ENCODE measurements around the gene TM4SF18. TPM values are rescaled to one million over a fixed set of nuclear protein-coding genes. Genes with fewer than 3 reads are reported as not detected.

TM4SF18 gene
- total RNA-seq, 1 experiment from 2014 or later: 0.34 TPM

DNA sequence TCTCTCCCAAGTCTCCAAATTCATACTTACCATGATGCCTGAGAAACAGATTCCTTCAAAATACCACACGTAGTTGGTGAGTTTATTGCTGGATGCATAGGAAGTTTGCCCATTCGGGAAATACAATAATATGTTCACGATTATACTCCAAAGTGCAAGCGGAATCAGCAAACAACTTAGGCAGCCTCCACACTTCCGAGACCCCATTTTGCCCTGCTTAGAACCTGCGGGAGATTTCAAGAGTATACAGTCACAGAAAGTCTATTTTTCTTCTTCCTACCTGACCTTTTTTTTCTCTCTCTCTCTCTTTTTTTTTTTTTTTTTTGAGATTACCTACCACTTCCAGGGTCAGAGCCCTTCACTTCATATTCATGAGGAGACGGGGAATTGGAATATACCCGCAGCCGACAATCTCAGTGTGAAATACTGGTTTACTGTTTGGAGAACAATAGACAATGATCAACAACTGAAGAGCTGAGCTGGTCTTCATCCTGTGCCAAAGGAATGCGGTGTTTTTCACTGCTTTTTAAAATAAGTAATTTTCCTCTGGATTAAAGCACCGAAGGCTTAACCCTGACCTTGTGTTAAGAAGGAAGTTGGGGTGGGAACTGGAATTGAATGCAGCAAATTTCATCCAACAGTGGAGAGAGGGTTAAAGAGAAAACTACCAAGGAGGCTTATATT, at the start of gene TM4SF18 (continued):
- no peak for TF ChIP-seq TCF7L2 (IDR thresholded peaks at IDR 0.05; ENCODE audit: borderline replicate concordance, extremely low read depth, insufficient read depth, insufficient read length)

DNA sequence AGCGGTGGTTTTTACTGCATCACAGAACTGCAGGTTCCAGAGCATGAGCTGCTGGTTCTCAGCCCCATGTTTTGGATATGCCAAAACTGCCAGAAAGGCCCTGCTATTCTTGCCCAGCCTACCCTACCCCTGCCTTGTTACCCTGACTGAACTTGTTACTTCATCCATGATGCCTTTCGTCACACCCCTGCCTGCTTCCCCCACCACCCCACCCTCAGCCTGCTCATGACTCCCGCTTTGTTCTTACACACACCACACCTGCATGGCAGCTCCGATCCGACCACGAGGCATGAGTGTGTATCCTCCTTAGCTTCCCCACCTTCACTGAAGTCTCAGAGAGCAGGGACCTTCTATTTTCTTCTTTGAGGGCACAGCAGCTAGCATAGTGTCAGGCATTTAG, 49.1 kb upstream of the TM4SF18 start:
- H3K9ac ChIP-seq (ENCODE audit: low read length): no peak overlapping the region
- CTCF ChIA-PET: no interaction called here
- RAD21 ChIA-PET (ENCODE audit: low non-redundant PET in 1 of 2, low total read pairs in 2 of 2, uncharacterized antibody in 2 of 2, unreplicated experiment in 2 of 2): no interaction called here
- no peaks in the 10 kb centered on the region for H3K9me3 ChIP-seq (ENCODE audit: control insufficient read depth in 1 of 2, insufficient read depth in 1 of 2, low read depth in 1 of 2, low read length in 2 of 2)
- no peaks in the 10 kb centered on the region for H3K79me2 ChIP-seq (ENCODE audit: insufficient read depth, low read length)
- no peak overlapping the region for H3K4me2 ChIP-seq (ENCODE audit: low read length)
- no peaks in the 10 kb centered on the region for H4K20me1 ChIP-seq (ENCODE audit: insufficient read depth)
- peaks cover 19 to 32% of the 10 kb centered on the region in 2 experiments for H3K4me1 ChIP-seq (ENCODE audit: control insufficient read depth in 1 of 2, insufficient read depth in 2 of 2, low read length in 2 of 2)
- H3K27ac ChIP-seq (ENCODE audit: low read depth, low read length): no peak overlapping the region
- H3K9me2 ChIP-seq (ENCODE audit: insufficient read depth): no peaks in the 10 kb centered on the region
- DNase-seq (ENCODE audit: low read depth, low spot score) (no peak), ATAC-seq (no peak)
- H2AFZ ChIP-seq (ENCODE audit: low read depth, low read length, poor library complexity, severe bottlenecking): no peak overlapping the region
- H3K36me3 ChIP-seq (ENCODE audit: control insufficient read depth in 1 of 2, insufficient read depth in 2 of 2, low read length in 2 of 2): no peaks in the 10 kb centered on the region
- BruUV-seq (replicated peaks): no TSS peak
- POLR2A ChIA-PET: no interaction called here
- intact Hi-C loops (cut with micrococcal nuclease): no loop called here
- no peak overlapping the region for H3K4me3 ChIP-seq (replicated peaks in 1 of 2; ENCODE audit: low read depth in 1 of 2, low read length in 2 of 2)
- H3K27me3 ChIP-seq (ENCODE audit: insufficient read depth, low read length): peaks cover 3% of the 10 kb centered on the region; the same call in 1 of the 2 replicates
- TF ChIP-seq SIN3A (IDR thresholded peaks at IDR 0.05; ENCODE audit: low read depth) (no peak), SRF (IDR thresholded peaks at IDR 0.05; ENCODE audit: low read depth) (no peak), ELF1 (IDR thresholded peaks at IDR 0.05; ENCODE audit: borderline replicate concordance, low read depth) (no peak)

DNA sequence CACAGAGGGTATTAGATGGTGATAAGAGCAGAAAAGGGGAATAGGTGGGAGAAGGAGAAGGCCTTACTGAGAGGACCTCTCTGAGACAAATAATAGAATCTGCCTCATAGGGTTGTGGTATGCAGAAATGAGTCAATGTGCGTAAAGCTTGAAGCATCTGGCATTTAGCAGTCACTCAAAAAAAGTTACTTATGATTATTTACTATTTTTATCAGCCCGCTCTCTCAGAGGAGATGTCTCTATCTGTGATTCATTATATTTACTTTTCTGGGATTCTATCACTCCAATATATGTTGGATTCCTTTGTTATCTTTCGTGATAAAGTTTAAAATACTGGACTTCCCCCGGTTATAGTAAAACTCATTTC, 48.6 kb upstream of the TM4SF18 start:
- CTCF ChIA-PET: no interaction called here
- DNase-seq (ENCODE audit: low read depth, low spot score): no peak
- Histone ChIP-seq H3K4me2 (ENCODE audit: low read length) (no peak overlapping the region), H3K36me3 (ENCODE audit: control insufficient read depth in 1 of 2, insufficient read depth in 2 of 2, low read length in 2 of 2) (no peaks in the 10 kb centered on the region), H3K9ac (ENCODE audit: low read length) (no peak overlapping the region), H3K4me3 (replicated peaks in 1 of 2; ENCODE audit: low read depth in 1 of 2, low read length in 2 of 2) (no peak overlapping the region), H2AFZ (ENCODE audit: low read depth, low read length, poor library complexity, severe bottlenecking) (no peak overlapping the region), H3K9me2 (ENCODE audit: insufficient read depth) (no peaks in the 10 kb centered on the region), H3K27me3 (ENCODE audit: insufficient read depth, low read length) (peaks cover 3% of the 10 kb centered on the region; the same call in 1 of the 2 replicates), H3K9me3 (ENCODE audit: control insufficient read depth in 1 of 2, insufficient read depth in 1 of 2, low read depth in 1 of 2, low read length in 2 of 2) (no peaks in the 10 kb centered on the region), H4K20me1 (ENCODE audit: insufficient read depth) (no peaks in the 10 kb centered on the region), H3K79me2 (ENCODE audit: insufficient read depth, low read length) (no peaks in the 10 kb centered on the region), H3K4me1 (ENCODE audit: control insufficient read depth in 1 of 2, insufficient read depth in 2 of 2, low read length in 2 of 2) (peaks cover 15 to 28% of the 10 kb centered on the region in 2 experiments), H3K27ac (ENCODE audit: low read depth, low read length) (no peak overlapping the region)
- intact Hi-C loops (cut with micrococcal nuclease): no loop called here
- no TSS peak for BruUV-seq (replicated peaks)
- ATAC-seq: no peak
- RAD21 ChIA-PET (ENCODE audit: low non-redundant PET in 1 of 2, low total read pairs in 2 of 2, uncharacterized antibody in 2 of 2, unreplicated experiment in 2 of 2): no interaction called here
- POLR2A ChIA-PET: no interaction called here
- TF ChIP-seq, protein P1, sequence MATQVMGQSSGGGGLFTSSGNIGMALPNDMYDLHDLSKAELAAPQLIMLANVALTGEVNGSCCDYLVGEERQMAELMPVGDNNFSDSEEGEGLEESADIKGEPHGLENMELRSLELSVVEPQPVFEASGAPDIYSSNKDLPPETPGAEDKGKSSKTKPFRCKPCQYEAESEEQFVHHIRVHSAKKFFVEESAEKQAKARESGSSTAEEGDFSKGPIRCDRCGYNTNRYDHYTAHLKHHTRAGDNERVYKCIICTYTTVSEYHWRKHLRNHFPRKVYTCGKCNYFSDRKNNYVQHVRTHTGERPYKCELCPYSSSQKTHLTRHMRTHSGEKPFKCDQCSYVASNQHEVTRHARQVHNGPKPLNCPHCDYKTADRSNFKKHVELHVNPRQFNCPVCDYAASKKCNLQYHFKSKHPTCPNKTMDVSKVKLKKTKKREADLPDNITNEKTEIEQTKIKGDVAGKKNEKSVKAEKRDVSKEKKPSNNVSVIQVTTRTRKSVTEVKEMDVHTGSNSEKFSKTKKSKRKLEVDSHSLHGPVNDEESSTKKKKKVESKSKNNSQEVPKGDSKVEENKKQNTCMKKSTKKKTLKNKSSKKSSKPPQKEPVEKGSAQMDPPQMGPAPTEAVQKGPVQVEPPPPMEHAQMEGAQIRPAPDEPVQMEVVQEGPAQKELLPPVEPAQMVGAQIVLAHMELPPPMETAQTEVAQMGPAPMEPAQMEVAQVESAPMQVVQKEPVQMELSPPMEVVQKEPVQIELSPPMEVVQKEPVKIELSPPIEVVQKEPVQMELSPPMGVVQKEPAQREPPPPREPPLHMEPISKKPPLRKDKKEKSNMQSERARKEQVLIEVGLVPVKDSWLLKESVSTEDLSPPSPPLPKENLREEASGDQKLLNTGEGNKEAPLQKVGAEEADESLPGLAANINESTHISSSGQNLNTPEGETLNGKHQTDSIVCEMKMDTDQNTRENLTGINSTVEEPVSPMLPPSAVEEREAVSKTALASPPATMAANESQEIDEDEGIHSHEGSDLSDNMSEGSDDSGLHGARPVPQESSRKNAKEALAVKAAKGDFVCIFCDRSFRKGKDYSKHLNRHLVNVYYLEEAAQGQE (IDR thresholded peaks at IDR 0.05; ENCODE audit: low read depth): no peak
- TF ChIP-seq EGR1 (IDR thresholded peaks at IDR 0.05; ENCODE audit: low read depth) (no peak), TCF7L2 (IDR thresholded peaks at IDR 0.05; ENCODE audit: borderline replicate concordance, extremely low read depth, insufficient read depth, insufficient read length) (no peak), POLR2A (IDR thresholded peaks at IDR 0.05; ENCODE audit: borderline replicate concordance, extremely low read depth, insufficient read depth, insufficient read length) (no peak), SRF (IDR thresholded peaks at IDR 0.05; ENCODE audit: low read depth) (no peak), EZH2phosphoT487 (IDR thresholded peaks at IDR 0.05; ENCODE audit: borderline replicate concordance) (no peak), YY1 (IDR thresholded peaks at IDR 0.05; ENCODE audit: extremely low read depth, insufficient replicate concordance, low read depth, low read length) (no peak), SP1 (IDR thresholded peaks at IDR 0.05; ENCODE audit: low read depth) (no peak)
- TF ChIP-seq, protein P2, sequence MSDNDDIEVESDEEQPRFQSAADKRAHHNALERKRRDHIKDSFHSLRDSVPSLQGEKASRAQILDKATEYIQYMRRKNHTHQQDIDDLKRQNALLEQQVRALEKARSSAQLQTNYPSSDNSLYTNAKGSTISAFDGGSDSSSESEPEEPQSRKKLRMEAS (IDR thresholded peaks at IDR 0.05): no peak
- TF ChIP-seq, protein P3, sequence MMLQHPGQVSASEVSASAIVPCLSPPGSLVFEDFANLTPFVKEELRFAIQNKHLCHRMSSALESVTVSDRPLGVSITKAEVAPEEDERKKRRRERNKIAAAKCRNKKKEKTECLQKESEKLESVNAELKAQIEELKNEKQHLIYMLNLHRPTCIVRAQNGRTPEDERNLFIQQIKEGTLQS (IDR thresholded peaks at IDR 0.05): no peak

Measured in HCT116 (cell line).